Adrenal gland (tissue), 12 donors: Measurements from ENCODE around the gene ZNF652. TPM values are rescaled to one million over a fixed set of nuclear protein-coding genes. Genes with fewer than 3 reads are reported as not detected.
"Not testable (repeated sequence)": the region's sequence is repeated elsewhere in the genome, so short reads cannot be mapped to it uniquely, and the experiment has no call there.

ENCODE experiments used
- DNase-seq, 7 donors: peaks; one replicate each; pipeline ENCODE4 v3.0.0-alpha.2; 2019 to 2020
- H3K27ac ChIP-seq, 5 donors: fragments of 200-600 bp; sonication (generic) in 4 of 5; 1 replicate in 3 of 5; 2 replicates in 2 of 5; pipeline versions ENCODE4 v1.5.1 to v1.8.0; 2016 to 2020; ENCODE audit warnings: mild to moderate bottlenecking in 1 of 5
- H3K27me3 ChIP-seq: fragments of 200-600 bp; 2 replicates; pipeline ENCODE4 v1.8.0; 2021
- H3K36me3 ChIP-seq, 2 donors: fragments of 200-600 bp; replicated peaks in 1 of 2; 1 replicate in 1 of 2; 2 replicates in 1 of 2; pipeline versions ENCODE4 v1.5.1 to v1.8.0; 2018 to 2022
- H3K4me1 ChIP-seq, 2 donors: fragments of 200-600 bp; replicated peaks in 1 of 2; 1 replicate in 1 of 2; 2 replicates in 1 of 2; pipeline versions ENCODE4 v1.5.1 to v1.8.0; 2018 to 2021
- H3K4me3 ChIP-seq, 4 donors: fragments of 200-600 bp; sonication (generic) in 3 of 4; one replicate each; pipeline ENCODE4 v1.5.1; 2016 to 2018
- H3K9me3 ChIP-seq, 3 donors: fragments of 200-600 bp; sonication (generic) in 1 of 3; replicated peaks in 1 of 3; 1 replicate in 2 of 3; 2 replicates in 1 of 3; pipeline versions ENCODE4 v1.5.1 to v1.8.0; 2016 to 2021
- CTCF ChIP-seq, 6 experiments: fragments of 450-650 bp in 4 of 6; fragments of 200-600 bp in 2 of 6; sonication (generic) in 1 of 6; IDR thresholded peaks; 1 replicate in 5 of 6; 2 replicates in 1 of 6; pipeline versions ENCODE4 v1.5.1 to v1.8.0; 2016 to 2021; ENCODE audit warnings: antibody characterized with exemption in 6 of 6, mild to moderate bottlenecking in 2 of 6, moderate library complexity in 1 of 6
- POLR2A ChIP-seq, 2 donors: fragments of 450-650 bp; IDR thresholded peaks; one replicate each; pipeline ENCODE4 v1.6.1; 2017; ENCODE audit warnings: antibody characterized with exemption in 2 of 2, mild to moderate bottlenecking in 2 of 2, moderate library complexity in 1 of 2
- WGBS, 4 donors: extraction: QIAGEN DNeasy Blood & Tissue Kit in 2 of 4; methylation state at CpG; one replicate each; pipeline versions ENCODE4 v1.1.5 to v1.1.7; 2013 to 2017; 5-methylcytosine and 5-hydroxymethylcytosine counted together
- intact Hi-C, 2 donors: fragments of 100-400 bp; cut with DNase I; formaldehyde crosslinking; loops; one replicate each; pipeline versions ENCODE4 v1.14.1 to v1.15.0; 2022 to 2023
- polyA plus RNA-seq, 3 donors: library from polyadenylated mRNA; stranded (reverse); fragments of 200-250 nt in 2 of 3; fragments of 350-450 nt in 1 of 3; fragmentation: Illumina TruSeq in 1 of 3; extraction: RNeasy Lipid Tissue Mini Kit (QIAGEN cat#74804) in 1 of 3; gene quantifications; one replicate each; pipeline ENCODE4 v1.2.3, GENCODE V29; 2013 to 2014
- total RNA-seq, 9 donors: library from RNA; depleted of rRNA in 4 of 9; stranded (reverse); fragments of >200 nt in 4 of 9; fragments of 120-200 nt in 1 of 9; fragmentation: NEBNext Ultra II Directional in 1 of 9; extraction: Animal tissue kit (Norgen Biotek cat#: 25700) in 1 of 9; gene quantifications; one replicate each; pipeline versions ENCODE4 v1.1.0 to v1.2.4, GENCODE V29; 2013 to 2023
- donor health status: healthy with polysubstance abuse.
- donor health status: Bipolar disorder and iron deficiency.
- donor health status: DM: yes; HTN: yes; CAD: no.
- donor health status: DM: no; HTN: no; CAD: no.
- donor health status: DM: no; HTN: no; CAD: no.
- donor health status: DM: yes; HTN: yes; CAD: no.

Gene ZNF652
- total and polyA plus RNA-seq, 12 donors = 22.7 to 58.7 (median 48.1) TPM

DNA sequence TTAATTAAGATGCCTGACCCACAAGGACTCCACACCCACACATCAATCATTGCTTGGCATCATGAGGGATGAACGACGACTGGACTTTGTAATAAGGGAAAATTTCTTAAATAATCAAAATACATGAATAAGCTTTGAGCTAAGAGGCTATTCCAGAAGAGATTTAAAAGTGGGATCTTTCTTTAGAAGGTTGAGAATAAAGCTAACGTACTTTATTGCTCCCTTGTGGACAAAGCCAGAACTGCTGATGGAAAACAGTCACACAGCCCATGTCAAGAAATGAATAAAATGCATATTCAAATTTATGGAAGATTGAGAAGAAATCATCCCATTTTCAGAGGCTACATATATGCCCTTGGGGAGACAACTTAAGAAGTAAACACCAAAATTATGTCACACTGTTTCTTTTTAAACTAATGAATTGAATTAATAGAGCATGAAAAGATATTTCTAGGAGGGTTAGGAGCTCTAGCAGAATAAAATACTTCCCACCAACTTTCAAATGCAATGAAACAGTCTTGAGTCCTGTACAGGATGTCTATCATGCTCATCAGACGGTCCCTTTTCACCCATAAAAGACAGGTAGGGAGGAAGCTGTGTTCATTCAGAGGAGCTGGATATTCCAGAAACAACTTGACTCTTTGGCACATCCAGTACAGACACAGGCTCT is 71.2 kb downstream of the ZNF652 start:
- intact Hi-C loops = loop anchor here in 1 of 2 donors (5.0 kb wide), 1 partner anchor 64 kb away; no protein-coding TSS in a partner anchor
- Histone ChIP-seq H3K27me3 (no peaks in the 10 kb centered on the region), H3K4me1 (no peaks in the 10 kb centered on the region), H3K27ac (no peak overlapping the region), H3K9me3 (no peaks in the 10 kb centered on the region), H3K4me3 (no peak overlapping the region), H3K36me3 (no peaks in the 10 kb centered on the region)
- no peak for TF ChIP-seq POLR2A (IDR thresholded peaks at IDR 0.05)
- TF ChIP-seq CTCF (IDR thresholded peaks at IDR 0.05) = peak; percentile 54 to 69 (median 56)
- 47 to 55% (median 50%) methylated on average over 4 of the region's 4 CpGs for WGBS, 4 donors
- DNase-seq = peak in 1 of 7 donors; percentile 32

DNA sequence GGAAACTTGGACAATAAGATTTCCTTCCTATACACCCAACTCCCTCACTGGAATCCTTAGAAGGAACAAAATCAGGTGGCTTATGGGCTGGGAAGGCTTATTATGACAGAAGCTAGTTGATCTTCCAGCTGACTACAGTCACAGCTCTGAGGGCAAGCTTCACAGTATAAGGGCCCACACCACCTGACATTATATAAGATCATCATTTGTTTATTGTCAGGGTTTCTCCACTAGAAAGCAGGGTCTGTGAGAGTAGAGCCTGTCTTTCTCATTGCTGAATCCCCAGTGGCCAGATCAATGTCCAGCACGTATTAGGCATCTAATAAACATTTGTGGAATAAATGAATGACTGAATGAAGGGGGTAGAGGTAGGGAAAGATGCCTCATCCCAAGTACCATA is 73.7 kb downstream of the ZNF652 start:
- H3K27ac ChIP-seq = no peak overlapping the region
- no peaks in the 10 kb centered on the region for H3K27me3 ChIP-seq
- no peak for TF ChIP-seq CTCF (IDR thresholded peaks at IDR 0.05)
- no peak for TF ChIP-seq POLR2A (IDR thresholded peaks at IDR 0.05)
- H3K9me3 ChIP-seq = no peaks in the 10 kb centered on the region
- no peak overlapping the region for H3K4me3 ChIP-seq
- no peak for DNase-seq
- no peaks in the 10 kb centered on the region for H3K36me3 ChIP-seq
- H3K4me1 ChIP-seq = no peaks in the 10 kb centered on the region
- intact Hi-C loops = no loop called here
- 84 to 94% (median 87%) methylated on average over 1 of the region's 1 CpG for WGBS, 4 donors

- no peak for DNase-seq
- TF ChIP-seq POLR2A (IDR thresholded peaks at IDR 0.05) = no peak
- no peak for TF ChIP-seq CTCF (IDR thresholded peaks at IDR 0.05)
- intact Hi-C loops = no loop called here
- Histone ChIP-seq H3K27me3 (no peaks in the 10 kb centered on the region), H3K27ac (no peak overlapping the region), H3K36me3 (no peaks in the 10 kb centered on the region), H3K9me3 (no peaks in the 10 kb centered on the region), H3K4me3 (no peak overlapping the region), H3K4me1 (no peaks in the 10 kb centered on the region)
- 95 to 98% (median 97%) methylated on average over 11 of the region's 11 CpGs for WGBS, 4 donors
Observed at GRCh38 chr17:49287481-49287880, 74.6 kb downstream of the ZNF652 start.

DNA sequence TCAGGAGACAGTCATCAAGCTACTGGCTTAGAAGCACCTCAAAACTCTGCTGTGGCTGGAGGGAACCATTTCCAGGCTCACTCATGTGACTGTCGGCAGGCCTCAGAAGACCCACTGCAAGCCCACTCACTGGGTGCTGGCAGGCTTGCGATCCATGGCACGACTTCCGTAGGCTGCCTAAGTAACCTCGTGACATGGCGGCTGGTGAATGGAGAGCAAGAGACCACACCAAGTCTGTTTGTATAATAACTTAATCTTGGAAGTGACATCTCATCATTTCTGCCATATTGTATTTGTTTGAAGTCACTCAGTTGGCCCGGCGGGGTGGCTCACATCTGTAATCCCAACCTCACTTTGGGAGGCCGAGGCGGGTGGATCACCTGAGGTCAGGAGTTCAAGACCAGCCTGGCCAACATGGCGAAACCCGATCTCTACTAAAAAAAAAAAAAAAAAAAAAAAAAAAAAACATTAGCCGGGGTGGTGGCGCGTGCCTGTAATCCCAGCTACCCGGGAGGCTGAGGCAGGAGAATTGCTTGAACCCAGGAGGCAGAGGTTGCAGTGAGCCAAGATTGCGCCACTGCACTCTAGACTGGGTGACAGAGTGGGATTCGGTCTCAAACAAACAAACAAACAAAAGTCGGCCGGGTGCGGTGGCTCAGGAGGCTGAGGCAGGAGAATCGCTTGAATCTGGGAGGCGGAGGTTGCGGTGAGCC is 75.6 kb downstream of the ZNF652 start:
- H3K36me3 ChIP-seq, intact Hi-C loops, H3K27ac ChIP-seq, H3K9me3 ChIP-seq, H3K4me3 ChIP-seq, H3K27me3 ChIP-seq, H3K4me1 ChIP-seq: not testable (repeated sequence)
- 85 to 97% (median 94%) methylated on average over 18 to 24 of the region's 24 CpGs for WGBS, 4 donors
- peak in 1 of 7 donors; percentile 44 for DNase-seq
